Body of pancreas (tissue), 4 donors: Measurements from ENCODE around the gene UBR1.

Source experiments
- CTCF ChIP-seq, 7 experiments: fragments of 450-650 bp in 4 of 7; fragments of 200-600 bp in 3 of 7; sonication (generic) in 3 of 7; IDR thresholded peaks; one replicate each; pipeline ENCODE4 v1.5.1; 2016 to 2019; ENCODE audit warnings: antibody characterized with exemption in 7 of 7
- POLR2A ChIP-seq, 3 donors: fragments of 450-650 bp; IDR thresholded peaks; one replicate each; pipeline ENCODE4 v1.6.1; 2016; ENCODE audit warnings: antibody characterized with exemption in 3 of 3, mild to moderate bottlenecking in 2 of 3

- TF ChIP-seq POLR2A (IDR thresholded peaks at IDR 0.05) (no peak), CTCF (IDR thresholded peaks at IDR 0.05) (no peak)
These were observed 187.8 kb downstream of the UBR1 start for GRCh38 chr15:42918047-42918446.
